ENCODE results near the gene PIGV.

- no peak for TF ChIP-seq POLR2A (IDR thresholded peaks at IDR 0.05)
- TF ChIP-seq, protein P1, sequence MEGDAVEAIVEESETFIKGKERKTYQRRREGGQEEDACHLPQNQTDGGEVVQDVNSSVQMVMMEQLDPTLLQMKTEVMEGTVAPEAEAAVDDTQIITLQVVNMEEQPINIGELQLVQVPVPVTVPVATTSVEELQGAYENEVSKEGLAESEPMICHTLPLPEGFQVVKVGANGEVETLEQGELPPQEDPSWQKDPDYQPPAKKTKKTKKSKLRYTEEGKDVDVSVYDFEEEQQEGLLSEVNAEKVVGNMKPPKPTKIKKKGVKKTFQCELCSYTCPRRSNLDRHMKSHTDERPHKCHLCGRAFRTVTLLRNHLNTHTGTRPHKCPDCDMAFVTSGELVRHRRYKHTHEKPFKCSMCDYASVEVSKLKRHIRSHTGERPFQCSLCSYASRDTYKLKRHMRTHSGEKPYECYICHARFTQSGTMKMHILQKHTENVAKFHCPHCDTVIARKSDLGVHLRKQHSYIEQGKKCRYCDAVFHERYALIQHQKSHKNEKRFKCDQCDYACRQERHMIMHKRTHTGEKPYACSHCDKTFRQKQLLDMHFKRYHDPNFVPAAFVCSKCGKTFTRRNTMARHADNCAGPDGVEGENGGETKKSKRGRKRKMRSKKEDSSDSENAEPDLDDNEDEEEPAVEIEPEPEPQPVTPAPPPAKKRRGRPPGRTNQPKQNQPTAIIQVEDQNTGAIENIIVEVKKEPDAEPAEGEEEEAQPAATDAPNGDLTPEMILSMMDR (IDR thresholded peaks at IDR 0.05) = no peak
Observed at GRCh38 chr1:26740952-26741351, 46.8 kb upstream of the PIGV start.

Measured in ovary (tissue), 3 donors.